GM21381 (cell line): ENCODE results near the gene LRRC1.

Source experiments
- ATAC-seq: cut with Tn5 transposase; IDR thresholded peaks from one replicate; pipeline ENCODE4 v1.9.1; 2021; ENCODE audit warnings: mild to moderate bottlenecking, moderate library complexity; ENCODE audit not compliant: unreplicated experiment

The LRRC1 gene

GRCh38 chr6:53813801-53814200 is 19.0 kb downstream of the LRRC1 start:
- ATAC-seq = no peak

GRCh38 chr6:53814353-53814752 is 19.5 kb downstream of the LRRC1 start:
- no peak for ATAC-seq

DNA sequence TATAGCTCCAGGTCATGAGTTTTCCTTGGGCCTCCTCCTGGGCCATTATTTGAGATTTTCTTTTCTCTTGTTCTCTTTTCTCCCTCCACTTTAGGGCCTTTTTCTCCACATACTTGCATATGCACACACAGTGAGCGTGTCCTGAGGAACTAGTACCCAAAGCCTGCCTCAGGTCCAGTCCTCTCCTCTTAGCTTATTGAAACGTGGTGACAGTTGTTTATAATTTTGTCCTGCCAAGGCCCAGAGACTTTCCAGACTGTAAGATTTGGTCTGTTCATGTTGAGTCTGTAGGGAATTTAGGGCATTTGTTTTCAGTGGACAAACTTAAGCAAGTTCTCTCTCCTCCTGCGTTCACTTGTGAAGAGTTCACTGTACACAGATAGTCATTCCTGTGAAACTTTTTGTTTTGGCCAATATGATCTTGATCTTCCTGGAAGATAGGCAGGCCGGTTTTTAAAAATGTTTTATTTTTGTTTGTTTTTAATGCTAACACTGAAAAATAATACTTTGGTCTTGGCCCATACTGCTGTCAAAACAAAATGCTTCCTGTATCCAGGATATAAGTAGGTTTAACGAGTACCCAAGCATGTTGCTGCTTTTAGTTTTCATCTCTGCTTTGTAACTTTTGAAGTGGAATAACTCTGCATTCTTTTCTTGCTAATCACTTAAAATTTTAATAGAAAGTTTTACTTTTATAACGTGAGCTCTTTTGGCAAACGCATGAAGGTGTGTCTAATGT is 20.7 kb downstream of the LRRC1 start:
- ATAC-seq = no peak

GRCh38 chr6:53818858-53819609 is 24.2 kb downstream of the LRRC1 start:
- ATAC-seq = no peak

GRCh38 chr6:53822401-53823125 is 27.8 kb downstream of the LRRC1 start:
- ATAC-seq = no peak

GRCh38 chr6:53824714-53825113 is 29.9 kb downstream of the LRRC1 start:
- no peak for ATAC-seq

DNA sequence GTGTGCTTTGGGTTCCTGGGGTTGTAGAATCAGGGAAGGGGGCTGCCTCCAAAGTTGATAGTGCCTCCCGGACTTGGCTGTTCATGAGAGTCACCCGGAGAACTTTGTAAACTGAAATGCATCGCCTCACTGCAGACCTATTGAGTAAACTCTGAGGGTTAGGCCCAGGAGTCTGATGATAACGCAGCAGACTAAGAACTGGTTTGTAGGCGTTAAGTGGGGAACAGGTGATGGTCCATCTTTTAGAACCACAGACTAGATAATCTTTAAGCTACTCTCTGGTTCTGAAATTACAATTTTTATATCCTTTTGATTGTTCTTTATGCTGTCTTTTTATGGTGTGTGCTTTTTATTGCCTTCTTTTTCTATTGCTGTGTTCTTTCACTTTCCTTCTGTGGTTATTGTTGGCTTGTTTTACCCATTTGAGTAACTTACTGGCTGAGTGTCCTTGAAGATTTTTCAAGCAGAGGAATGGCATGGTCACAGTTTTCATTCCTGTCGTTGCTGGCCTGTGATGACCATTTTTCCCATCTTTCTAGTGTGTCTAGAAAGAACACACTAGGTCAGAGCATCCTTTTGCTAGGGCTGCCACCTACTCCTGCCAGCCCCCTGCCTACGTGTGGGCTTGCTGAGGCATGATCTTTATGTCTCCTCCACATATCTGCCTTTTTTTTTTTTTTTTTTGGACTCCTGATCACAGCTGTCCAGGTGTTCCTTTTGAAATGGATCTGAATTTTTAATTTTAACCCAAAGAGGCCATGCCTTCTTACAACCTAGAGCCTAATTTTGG is 30.9 kb downstream of the LRRC1 start:
- no peak for ATAC-seq

- ATAC-seq = no peak
These were observed 32.7 kb downstream of the LRRC1 start for GRCh38 chr6:53827531-53827930.

DNA sequence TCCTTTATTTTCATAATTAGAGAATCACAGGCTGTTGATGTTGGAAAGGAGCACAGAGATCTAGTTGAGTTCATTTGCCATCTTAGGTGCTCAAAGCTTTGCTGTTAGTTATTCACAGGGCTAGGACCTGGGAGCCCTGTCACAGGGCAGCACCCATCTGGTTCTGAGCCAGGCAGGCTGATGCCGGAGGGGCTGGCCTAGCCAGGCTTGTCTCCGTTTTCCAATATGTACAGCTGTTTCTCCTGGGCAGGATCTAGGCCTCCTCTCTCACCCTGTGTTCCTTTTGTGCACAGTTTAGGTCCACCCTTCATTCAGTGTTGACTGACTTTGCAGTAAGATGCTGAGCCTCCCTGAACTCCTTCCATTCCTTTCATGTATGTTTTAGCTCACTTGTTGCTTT is 33.4 kb downstream of the LRRC1 start:
- no peak for ATAC-seq

- ATAC-seq = no peak
These were observed 34.3 kb downstream of the LRRC1 start for GRCh38 chr6:53828966-53829697.

- ATAC-seq = no peak
These were observed 35.0 kb downstream of the LRRC1 start for GRCh38 chr6:53829698-53830221.

GRCh38 chr6:53830366-53830765 is 35.6 kb downstream of the LRRC1 start:
- no peak for ATAC-seq

DNA sequence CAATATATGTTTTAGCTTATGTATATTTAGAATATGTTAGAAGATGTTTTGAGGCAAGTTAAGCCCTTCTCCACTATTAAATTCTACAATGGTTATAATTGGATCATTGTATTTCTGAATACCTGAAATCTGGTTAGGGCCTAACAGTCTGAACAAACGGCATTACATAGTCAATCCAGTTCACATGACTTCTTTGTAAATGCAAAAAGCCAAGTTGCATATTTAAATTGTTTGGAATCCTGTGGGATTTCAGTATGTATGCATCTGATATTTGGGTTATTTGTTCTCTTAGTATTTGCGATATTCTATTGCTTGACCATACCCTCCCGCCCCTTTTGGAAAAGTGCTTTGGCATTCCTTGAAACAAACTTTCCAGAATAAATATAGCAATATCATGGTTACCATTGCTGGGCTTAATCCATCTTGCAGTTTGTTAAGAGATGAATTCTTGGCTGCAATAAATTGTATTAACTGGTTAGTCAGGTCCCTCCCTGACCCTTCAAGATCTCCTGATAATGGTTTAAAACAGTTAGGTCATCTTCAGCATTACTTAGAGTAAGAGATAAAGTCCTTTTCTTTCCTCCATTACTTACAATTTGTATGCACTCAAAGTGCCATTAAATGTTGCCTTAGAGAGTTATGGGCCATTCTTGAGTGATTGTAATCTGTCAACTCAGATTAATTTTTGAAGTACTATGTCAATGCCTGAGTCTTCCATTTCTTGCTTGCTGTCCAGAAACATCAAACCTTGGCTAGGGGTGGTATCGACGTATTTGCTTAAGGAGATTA is 36.5 kb downstream of the LRRC1 start:
- ATAC-seq = no peak

- no peak for ATAC-seq
These were observed 37.3 kb downstream of the LRRC1 start for GRCh38 chr6:53831936-53832660.

DNA sequence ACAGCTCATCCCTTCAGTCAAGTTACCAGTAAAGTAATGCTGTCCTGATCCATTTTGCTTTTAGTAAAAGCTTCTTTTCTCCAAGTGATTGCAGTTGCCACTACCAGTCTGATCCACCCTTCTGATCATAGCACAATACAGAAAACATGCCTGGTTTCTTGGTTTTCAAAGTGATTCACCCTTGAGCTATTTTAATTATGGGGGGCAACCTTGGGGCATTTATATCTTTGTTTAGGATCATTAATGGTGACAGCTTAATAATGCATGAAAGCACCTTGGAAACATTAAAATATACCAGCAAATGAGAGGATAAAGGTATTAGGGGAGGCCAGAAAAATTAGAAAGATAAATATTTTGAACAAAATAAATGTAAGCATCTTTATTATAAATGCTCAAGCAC is 38.4 kb downstream of the LRRC1 start:
- ATAC-seq = no peak

- ATAC-seq = no peak
These were observed 39.3 kb downstream of the LRRC1 start for GRCh38 chr6:53834132-53834531.

DNA sequence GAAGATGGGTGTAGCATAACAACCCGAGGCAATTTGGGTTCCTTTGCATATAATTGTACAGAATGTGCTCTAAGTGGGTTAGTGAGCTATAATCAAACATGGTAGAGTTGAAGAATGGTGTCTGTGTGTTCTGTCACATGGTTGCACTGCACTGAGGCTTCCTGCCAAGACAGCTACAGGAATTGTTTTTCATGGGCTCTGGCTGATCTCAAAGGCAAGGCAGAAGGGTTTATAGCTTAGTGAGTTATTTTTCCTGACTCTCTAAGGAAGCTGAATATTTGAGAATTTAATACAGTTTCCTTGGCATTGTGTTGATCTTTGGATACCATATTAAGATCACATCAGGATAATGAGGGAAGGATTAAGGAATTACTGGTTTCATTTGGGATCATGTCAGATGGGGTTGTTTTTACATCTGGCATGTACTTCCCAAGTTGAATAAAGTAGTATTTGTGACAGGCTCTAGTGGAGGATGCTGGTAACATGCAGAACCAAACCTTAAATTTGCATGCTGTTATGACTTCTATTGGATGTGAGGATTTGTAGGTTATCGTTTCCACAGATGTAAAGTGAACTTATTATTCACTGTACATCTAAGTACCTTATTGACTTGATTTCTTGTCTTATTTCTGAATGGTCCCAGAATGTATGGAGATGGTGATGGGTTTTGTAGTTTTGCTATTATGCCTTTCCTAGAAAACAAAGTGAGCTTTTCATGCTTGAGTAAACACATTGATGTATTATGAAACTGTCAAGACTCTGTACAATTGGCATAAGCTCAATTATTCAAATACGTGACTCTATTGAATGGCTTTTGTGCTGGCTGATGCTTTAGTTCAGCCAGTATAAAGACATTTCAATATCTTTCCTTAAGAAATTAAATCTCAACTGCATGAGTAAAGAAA is 43.3 kb downstream of the LRRC1 start:
- ATAC-seq = no peak

- ATAC-seq = no peak
These were observed 45.2 kb downstream of the LRRC1 start for GRCh38 chr6:53840027-53840426.
